AG04449 (cell line): ENCODE measurements around the gene LRRTM4.

Experiments used
- CTCF ChIA-PET: fragments of 350-600 bp; formaldehyde crosslinking; extraction: SDS; loops from one replicate; lab custom pipeline; 2021; ENCODE audit warnings: antibody characterized with exemption; lab: Yijun Ruan, JAX
- POLR2A ChIA-PET: fragments of 400-600, 350-600 bp; formaldehyde crosslinking; extraction: SDS; loops from one replicate; lab custom pipeline; 2020; ENCODE audit warnings: antibody characterized with exemption, inconsistent platforms; lab: Yijun Ruan, JAX
- DNase-seq: peaks from one replicate; pipeline ENCODE4 v3.0.0-alpha.2; 2010; ENCODE audit warnings: low read depth, low spot score
- H3K4me3 ChIP-seq: 2 replicates; pipeline ENCODE4 v1.5.1; 2011; ENCODE audit warnings: low read depth, mild to moderate bottlenecking, control low read depth, low read length
- CTCF ChIP-seq: IDR thresholded peaks from one replicate; pipeline ENCODE4 v1.5.1; 2011; ENCODE audit warnings: mild to moderate bottlenecking, moderate library complexity, low read length, control low read depth, inconsistent platforms; ENCODE audit not compliant: insufficient read depth; ENCODE audit errors: missing control alignments

Gene LRRTM4

GRCh38 chr2:77538031-77538430, 15.9 kb upstream of the LRRTM4 start:
- DNase-seq, result no peak
- ChIA-PET POLR2A (no interaction called here), CTCF (no interaction called here)
- H3K4me3 ChIP-seq, result no peak overlapping the region
- no peak for TF ChIP-seq CTCF

- H3K4me3 ChIP-seq, result no peak overlapping the region
- CTCF ChIA-PET, result no interaction called here
- no peak for DNase-seq
- POLR2A ChIA-PET, result no interaction called here
- TF ChIP-seq CTCF, result no peak
Observed at GRCh38 chr2:77522888-77523287, 712 bp upstream of the LRRTM4 start.

GRCh38 chr2:77521548-77521891, 656 bp downstream of the LRRTM4 start:
- no peak for DNase-seq
- no peak overlapping the region for H3K4me3 ChIP-seq
- ChIA-PET CTCF (no interaction called here), POLR2A (no interaction called here)
- no peak for TF ChIP-seq CTCF

- no peak for TF ChIP-seq CTCF
- H3K4me3 ChIP-seq, result no peak overlapping the region
- DNase-seq, result no peak
- ChIA-PET POLR2A (no interaction called here), CTCF (no interaction called here)
Observed at GRCh38 chr2:77520641-77521547, 1.3 kb downstream of the LRRTM4 start.

GRCh38 chr2:77519888-77520506, 2.2 kb downstream of the LRRTM4 start:
- no peak overlapping the region for H3K4me3 ChIP-seq
- no peak for DNase-seq
- CTCF ChIA-PET, result no interaction called here
- no peak for TF ChIP-seq CTCF
- POLR2A ChIA-PET, result no interaction called here

GRCh38 chr2:77519164-77519887, 2.9 kb downstream of the LRRTM4 start:
- ChIA-PET CTCF (no interaction called here), POLR2A (no interaction called here)
- no peak for TF ChIP-seq CTCF
- DNase-seq, result no peak
- no peak overlapping the region for H3K4me3 ChIP-seq
